ENCODE results near the gene UBAC2.

- no peak for TF ChIP-seq POLR2A (IDR thresholded peaks at IDR 0.05; ENCODE audit: low read depth, low read length)
- TF ChIP-seq CTCF (conservative IDR thresholded peaks at IDR 0.05; ENCODE audit: low read depth, low read length) = no peak
- TF ChIP-seq SMC3 (IDR thresholded peaks at IDR 0.05; ENCODE audit: low read depth, low read length) = no peak
- TF ChIP-seq BHLHE40 (IDR thresholded peaks at IDR 0.05; ENCODE audit: low read depth, low read length) = no peak
- TF ChIP-seq CEBPB (IDR thresholded peaks at IDR 0.05; ENCODE audit: low read depth, low read length) = no peak
- no peak for TF ChIP-seq MAFK (IDR thresholded peaks at IDR 0.05; ENCODE audit: low read depth, low read length)
- no peak for TF ChIP-seq RFX5 (IDR thresholded peaks at IDR 0.05; ENCODE audit: low read depth, low read length)
- TF ChIP-seq RAD21 (IDR thresholded peaks at IDR 0.05; ENCODE audit: low read length) = no peak
- TF ChIP-seq RCOR1 (IDR thresholded peaks at IDR 0.05; ENCODE audit: insufficient replicate concordance, low read length) = no peak
Observed at GRCh38 chr13:99326012-99326411, 125.4 kb downstream of the UBAC2 start.

Data from IMR-90 (cell line).